Endothelial cell of umbilical vein (primary cell): ENCODE data around the gene PEG3.

ENCODE experiments used
- CTCF ChIP-seq, 2 donors: IDR thresholded peaks; 1 replicate in 1 of 2; 2 replicates in 1 of 2; pipeline ENCODE4 v1.5.1; 2011; ENCODE audit warnings: low read length in 2 of 2, mild to moderate bottlenecking in 2 of 2, moderate library complexity in 2 of 2, control low read depth in 1 of 2, inconsistent platforms in 1 of 2, low read depth in 1 of 2; ENCODE audit not compliant: insufficient read depth in 1 of 2; ENCODE audit errors: extremely low read depth in 1 of 2
- EZH2 ChIP-seq: IDR thresholded peaks from 2 replicates; pipeline ENCODE4 v1.6.1; 2012; ENCODE audit warnings: borderline replicate concordance, low read depth, mild to moderate bottlenecking, moderate library complexity, low read length, inconsistent platforms; ENCODE audit not compliant: severe bottlenecking
- FOS ChIP-seq: IDR thresholded peaks from 2 replicates; pipeline ENCODE4 v1.6.1; 2011; ENCODE audit warnings: mild to moderate bottlenecking, low read length, moderate library complexity, borderline replicate concordance; ENCODE audit not compliant: insufficient read depth
- JUN ChIP-seq: IDR thresholded peaks from 2 replicates; pipeline ENCODE4 v1.6.1; 2011; ENCODE audit warnings: borderline replicate concordance, low read depth; ENCODE audit not compliant: insufficient read length, insufficient read depth
- POLR2A ChIP-seq: IDR thresholded peaks from 2 replicates; pipeline ENCODE4 v1.6.1; 2012; ENCODE audit warnings: low read depth, mild to moderate bottlenecking, control low read depth, low read length
- POLR2AphosphoS5 ChIP-seq: IDR thresholded peaks from 2 replicates; pipeline ENCODE4 v1.6.1; 2012; ENCODE audit warnings: low read depth, mild to moderate bottlenecking, control low read depth, low read length, moderate library complexity; ENCODE audit not compliant: insufficient read depth
- TF ChIP-seq, protein P1 (sequence below): IDR thresholded peaks from 2 replicates; pipeline ENCODE4 v1.6.1; 2011; ENCODE audit not compliant: insufficient read depth, insufficient read length

DNA sequence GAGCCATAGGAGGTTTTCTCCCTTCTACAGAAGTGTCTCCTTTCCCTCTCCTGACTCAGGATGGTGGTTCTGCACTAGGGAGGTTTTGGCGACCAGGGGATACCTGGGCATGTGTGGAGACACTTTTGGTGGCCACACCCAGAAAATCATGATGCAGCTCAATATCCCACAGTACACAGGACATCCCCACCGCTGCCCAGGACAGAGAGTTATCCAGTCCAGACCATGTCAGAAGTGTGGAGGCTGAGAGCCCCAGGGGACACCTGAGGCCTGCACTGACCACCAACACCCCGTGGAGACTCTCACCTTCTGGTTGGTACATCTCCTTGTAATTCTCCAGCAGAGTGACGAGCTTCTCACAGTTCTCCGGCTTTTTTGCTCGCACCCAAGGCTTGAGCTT, 16.6 kb downstream of the PEG3 start:
- TF ChIP-seq JUN, result no peak
- TF ChIP-seq EZH2, result no peak
- TF ChIP-seq, protein P1, sequence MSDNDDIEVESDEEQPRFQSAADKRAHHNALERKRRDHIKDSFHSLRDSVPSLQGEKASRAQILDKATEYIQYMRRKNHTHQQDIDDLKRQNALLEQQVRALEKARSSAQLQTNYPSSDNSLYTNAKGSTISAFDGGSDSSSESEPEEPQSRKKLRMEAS, result no peak
- no peak for TF ChIP-seq POLR2A
- no peak for TF ChIP-seq CTCF (IDR thresholded peaks at IDR 0.05; ENCODE audit: extremely low read depth in 1 of 2, insufficient read depth in 1 of 2, low read depth in 1 of 2, low read length in 2 of 2)
- TF ChIP-seq FOS, result no peak
- no peak for TF ChIP-seq POLR2AphosphoS5
